HG02981 (cell line): ENCODE data around the gene GSTK1.
"Not testable (repeated sequence)": the region's sequence is repeated elsewhere in the genome, so short reads cannot be mapped to it uniquely, and the experiment has no call there.

Source experiments
- ATAC-seq: cut with Tn5 transposase; IDR thresholded peaks from one replicate; pipeline ENCODE4 v1.9.1; 2021; ENCODE audit warnings: mild to moderate bottlenecking, moderate library complexity; ENCODE audit not compliant: unreplicated experiment

Gene GSTK1

DNA sequence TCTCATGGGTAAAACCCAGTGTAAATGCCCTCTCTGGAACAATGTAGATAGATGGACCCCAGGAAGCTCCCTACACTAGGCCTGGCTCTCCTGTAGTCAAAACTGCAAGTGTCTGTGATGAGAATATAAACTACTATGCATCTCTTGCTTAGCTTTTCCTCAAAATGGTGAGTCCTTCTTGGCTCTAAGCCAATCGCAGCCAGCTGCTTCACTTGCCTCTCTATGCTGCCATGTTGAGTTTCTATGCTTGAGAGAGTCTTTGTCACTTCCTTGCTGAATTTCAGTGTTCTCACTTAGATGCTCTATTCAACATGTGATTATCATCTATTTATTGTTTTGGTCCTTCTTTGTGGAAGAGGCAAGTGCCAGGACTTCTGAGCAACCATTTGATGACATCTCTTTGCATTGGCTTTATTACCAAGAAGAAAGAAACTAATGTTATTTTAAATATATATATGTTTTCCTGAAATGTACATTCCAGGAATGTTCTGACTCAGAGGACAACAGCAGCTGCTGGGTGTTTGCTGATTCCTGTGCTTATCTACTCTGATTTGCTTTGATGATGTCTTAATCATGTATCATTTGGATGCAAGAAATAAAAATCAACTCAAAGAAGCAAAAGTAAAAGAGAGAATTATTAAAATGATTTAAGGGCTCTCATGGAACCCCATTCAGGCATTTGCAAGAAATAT is 24.8 kb upstream of the GSTK1 start:
- ATAC-seq, result no peak

DNA sequence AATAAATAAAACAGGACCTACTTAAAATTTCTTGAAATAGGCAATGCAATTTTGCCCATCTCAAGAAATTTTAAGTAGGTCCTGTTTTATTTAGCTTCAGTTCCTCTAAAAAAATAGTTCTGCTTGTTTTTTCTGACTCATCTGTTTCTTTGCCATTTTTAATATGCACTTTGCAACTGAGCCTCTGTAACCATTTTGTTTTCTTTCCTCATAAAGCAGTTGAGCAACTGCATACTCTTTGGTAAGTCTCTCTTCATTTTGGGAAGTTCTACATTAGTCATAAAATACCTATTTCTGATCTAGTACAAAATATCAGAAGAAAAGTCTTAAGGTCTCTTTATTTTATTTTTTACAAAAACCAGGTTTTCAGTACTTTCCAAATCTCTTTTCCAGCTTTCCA is 23.4 kb upstream of the GSTK1 start:
- no peak for ATAC-seq

DNA sequence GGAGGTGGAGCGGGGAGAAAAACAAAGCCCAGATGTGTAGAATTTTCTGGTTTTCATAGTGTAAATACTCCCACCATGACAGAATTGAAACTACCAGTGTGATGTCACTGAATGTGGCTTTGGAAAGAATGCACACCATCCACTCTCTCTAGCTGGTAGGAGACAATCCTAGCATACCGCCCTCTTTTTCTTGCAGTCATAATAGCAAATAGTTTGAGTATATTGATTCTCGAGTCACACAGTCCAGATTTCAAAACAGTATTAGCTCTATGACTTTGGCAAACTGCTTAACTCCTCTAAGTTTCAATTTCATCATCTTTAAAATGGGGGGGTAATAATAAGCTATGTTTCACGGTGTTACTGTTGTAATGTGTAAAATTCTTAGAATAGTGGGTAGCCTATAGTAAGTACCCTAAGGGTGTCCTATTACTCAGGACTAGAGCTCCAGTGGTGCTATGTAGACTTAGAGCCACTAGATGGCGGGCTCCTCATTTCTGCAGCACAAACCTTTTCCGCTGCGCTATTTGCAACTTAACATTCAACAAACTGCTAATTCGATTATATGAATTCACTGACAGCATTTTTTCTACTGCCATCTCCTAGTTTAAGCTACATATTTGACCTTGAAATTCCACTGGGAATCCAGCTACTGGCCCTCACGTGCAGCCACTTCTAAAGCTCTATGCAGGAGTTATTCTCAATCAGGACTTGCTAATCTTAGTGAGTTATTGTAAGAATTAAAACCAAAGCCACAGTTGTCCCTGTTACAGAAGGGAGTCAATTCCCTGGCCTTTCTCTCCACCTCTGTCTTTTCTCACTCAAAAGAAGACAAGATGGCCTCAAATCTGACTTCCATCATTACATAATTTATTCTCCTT is 22.7 kb upstream of the GSTK1 start:
- peak; percentile 98 for ATAC-seq

DNA sequence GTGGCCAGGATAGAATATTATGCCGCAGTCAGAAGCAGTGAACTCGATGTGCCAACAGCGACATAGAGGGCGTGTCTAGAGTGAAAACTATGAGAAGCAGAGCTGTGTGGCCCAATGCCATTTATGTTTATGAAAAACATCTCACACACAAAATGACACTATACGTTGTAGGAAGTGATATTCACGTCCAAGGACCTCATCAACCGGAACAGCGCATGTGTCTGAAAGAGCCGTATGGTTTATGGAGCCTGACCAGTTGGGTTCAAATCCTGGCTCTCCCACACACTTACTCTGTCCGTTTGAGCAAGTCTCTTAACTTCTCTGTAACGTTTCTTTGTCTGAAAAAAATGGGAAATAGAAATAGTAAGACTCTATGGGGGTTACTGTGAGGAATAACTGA is 20.9 kb upstream of the GSTK1 start:
- ATAC-seq, result no peak

DNA sequence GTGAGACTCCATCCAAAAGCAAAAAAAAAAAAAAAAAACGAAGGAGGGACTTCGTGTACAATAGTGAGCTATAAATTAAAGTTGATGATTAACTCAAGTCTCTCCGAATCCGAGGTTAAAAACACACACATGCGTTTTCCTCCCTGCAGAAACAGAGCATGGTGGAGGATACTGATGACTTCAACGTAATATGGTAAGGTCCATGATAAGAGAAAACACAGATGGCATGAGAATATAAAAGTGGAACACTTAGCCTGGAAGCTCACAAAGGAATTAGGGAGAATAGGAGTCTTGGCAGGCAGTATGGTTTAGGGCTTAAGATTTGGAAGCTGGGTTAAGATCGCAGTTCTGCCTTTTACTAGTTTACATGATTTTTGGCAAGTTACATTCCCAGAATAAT is 20.1 kb upstream of the GSTK1 start:
- no peak for ATAC-seq

DNA sequence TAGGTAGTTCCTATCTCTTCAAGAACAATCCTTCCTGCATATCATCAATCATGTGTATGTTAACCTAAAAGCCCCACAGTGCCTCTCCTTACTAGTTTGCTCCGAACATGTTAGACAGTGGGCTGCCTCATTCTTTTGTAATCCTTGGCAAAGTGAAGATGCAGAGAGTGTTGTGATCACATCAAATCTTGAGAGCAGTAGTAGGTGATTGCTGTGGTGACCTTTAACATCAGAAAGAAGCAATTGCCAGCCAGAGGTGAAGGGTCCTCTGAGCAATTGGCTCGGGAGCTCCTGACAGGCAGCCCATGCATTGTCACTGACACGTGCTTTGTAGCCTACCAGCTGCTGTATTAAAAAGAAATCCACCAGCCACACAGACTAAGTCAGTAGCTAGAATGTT is 19.6 kb upstream of the GSTK1 start:
- no peak for ATAC-seq

DNA sequence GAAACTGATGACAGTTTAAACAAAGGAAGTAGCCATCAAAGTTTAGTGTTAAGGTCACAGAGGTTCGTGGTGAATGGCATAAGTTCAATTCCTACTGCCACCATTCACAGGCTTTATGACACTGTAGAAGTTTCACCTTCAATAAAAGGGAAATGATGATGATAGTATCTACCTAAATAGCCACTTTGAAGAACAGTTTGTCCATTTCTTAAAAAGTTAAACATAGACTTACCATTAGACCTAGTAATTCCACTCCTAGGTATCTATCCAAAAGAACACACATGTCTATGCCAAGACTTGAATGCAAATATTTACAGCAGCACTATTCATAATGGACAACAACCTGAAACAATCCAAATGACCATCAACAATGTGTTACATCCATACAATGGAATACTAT is 18.9 kb upstream of the GSTK1 start:
- ATAC-seq, result no peak

DNA sequence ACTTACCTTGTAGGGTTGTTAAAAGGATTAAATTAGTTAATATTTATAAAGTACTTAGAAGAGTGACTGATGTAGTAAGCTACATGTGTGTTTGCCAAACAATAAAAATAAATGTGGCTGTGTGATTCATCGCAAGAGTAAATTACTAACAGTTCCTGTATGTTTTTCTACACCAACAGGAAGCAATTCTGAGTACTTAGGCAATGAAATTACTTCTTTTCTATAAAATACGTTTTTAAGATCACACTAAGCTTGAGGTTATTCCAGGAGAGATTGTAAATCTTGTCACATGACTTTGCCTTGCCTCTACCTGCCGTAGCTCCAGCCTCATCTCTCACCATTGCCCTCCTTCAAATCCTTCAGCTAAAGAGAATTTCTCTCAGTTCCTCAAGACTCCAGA is 18.1 kb upstream of the GSTK1 start:
- ATAC-seq, result no peak

DNA sequence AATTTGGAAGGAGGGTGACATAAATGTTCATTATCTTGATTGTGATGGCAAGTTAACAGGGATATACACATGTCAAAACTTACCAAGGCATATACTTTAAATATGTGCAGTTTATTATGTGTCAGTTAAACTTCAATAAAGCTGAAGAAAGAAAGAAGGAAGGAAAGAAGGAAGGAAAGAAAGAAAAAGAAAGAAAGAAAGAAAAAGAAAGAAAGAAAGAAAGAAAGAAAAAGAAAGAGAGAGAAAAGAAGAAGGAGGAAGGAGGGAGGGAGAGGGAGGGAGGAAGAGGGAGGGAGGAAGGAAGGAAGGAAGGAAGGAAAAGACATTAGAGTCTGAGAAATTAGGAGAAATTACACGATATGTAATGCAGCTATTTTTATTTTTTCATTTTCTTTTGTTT is 15.9 kb upstream of the GSTK1 start:
- ATAC-seq, result no peak

DNA sequence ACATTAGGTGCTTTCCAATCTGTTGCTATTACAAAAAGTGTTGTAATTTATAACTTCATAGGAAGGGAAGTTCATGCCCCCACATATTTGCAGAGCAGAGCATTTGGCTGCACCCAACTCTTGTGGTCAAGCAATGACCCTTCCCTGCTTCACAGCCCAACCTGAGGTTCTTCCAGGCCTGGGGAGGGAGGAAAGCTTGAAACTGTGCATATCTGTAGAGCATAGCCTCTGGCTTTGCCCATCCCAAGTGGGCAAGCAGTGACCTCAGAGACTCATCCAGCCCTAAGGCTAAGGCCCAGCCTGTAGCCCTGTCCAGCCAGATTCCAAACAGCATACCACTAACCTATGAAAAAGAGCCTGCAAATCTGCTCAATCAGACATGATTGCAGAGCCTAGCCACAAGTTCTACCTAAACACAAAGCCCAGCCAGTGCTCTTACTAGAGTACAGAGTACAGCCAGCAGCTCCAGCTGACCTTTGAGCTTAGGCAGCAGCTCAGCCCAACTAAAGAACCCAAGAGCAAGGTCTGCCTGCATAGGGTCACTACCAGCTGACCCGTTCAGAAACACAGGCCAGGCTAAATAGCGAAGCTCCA is 14.4 kb upstream of the GSTK1 start:
- no peak for ATAC-seq

DNA sequence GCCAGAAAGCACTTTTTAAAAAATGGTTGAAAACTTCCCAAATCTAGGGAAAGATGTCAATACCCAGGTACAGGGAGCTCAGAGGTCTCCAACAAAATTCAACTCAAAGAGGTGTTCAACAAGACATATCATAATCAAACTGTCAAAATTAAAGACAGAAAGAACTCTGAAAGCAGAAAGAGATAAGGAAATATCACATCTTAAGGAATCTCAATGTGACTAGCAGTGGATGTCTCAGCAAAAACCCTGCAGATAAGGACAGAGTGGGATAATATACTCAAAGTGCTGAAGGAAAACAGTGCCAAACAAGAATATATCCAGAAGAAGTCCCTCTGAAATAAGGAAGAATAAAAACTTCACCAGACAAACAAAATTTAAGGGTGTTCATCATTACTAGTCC is 13.0 kb upstream of the GSTK1 start:
- ATAC-seq, result no peak

DNA sequence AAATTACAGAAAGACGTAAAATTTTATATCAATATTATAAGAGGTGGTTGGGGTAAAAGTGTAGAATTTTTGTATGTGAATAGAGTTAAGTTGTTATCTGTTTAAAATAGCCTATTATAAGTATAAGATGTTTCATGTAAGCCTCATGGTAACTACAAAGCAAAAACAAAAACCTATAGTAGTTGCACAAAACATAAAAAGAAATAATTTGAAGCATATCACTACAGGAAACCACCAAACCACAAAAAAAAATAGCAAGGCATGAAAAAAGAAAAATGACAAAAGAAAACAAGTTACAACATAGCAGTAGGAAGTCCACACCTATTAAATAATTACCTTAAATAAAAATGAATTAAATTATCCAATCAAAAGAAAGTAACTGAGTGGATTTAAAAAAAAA is 12.4 kb upstream of the GSTK1 start:
- ATAC-seq, result no peak

DNA sequence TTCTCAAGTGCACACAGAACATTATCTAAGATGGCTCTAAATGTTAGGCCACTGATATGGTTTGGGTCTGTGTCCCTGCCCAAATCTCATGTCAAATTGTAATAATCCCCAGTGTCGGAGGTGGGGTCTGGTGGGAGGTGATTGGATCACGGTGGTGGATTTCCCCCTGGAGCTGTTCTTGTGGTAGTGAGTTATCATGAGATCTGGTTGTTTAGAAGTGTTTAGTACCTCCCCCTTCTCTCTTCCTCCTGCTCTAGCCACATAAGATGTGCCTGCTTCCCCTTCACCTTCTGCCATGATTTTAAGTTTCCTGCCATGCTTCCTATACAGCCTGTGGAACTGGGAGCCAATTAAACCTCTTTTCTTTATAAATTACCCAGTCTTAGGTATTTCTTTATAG is 11.2 kb upstream of the GSTK1 start:
- ATAC-seq, result no peak

DNA sequence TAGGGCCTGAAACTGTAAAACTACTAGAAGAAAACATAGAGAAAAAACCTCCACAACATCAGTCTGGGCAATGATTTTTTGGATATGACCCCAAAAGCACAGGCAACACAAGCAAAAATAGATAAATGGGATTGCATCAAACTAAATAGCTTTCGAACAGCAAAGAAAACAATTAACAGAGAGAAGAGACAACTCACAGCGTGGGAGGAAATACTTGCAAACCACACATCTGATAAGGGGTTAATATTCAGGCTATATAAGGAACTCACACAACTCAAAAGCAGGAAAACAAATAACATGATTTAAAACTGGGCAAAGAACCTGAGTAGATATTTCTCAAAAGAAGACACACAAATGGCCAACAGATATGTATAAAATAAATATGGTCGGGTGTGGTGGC is 7.7 kb upstream of the GSTK1 start:
- no peak for ATAC-seq

DNA sequence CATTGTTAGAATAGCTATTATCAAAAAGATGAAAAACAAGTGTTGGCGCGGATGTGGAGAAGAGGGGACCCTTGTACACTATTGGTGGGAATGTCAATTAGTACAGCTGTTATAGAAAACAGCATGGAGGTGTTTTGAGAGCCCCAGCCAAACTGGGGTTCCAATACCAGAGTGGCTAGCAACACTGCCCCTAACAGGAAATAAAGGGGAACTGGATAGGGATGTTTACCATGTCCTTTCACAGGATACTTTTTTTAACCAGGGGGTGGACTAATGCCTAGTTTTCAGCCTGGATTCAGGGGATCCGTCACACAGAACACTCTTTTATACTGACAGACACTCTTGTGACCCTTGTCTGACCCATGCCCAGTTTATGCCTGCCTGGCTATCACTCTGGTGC is 6.9 kb upstream of the GSTK1 start:
- no peak for ATAC-seq

DNA sequence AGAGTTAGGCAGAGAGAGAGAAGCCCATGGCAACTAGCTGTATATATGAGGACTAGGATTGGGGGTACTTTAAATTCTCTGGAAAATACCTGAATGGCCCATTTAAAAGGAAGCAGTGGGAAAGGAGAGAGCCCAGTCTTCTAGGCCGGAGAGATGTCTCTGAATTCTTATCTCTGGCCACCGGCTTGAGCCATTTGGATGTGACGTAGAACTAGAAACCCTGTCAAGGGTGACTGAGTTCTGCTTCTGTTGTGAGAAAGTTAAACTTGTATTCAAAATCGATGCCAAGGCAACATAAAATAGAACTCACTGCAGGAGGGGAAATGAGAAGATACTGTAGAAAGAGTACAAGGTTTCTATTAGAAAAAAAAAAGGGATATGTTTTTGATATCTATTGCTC is 6.3 kb upstream of the GSTK1 start:
- peak; percentile 74 for ATAC-seq

DNA sequence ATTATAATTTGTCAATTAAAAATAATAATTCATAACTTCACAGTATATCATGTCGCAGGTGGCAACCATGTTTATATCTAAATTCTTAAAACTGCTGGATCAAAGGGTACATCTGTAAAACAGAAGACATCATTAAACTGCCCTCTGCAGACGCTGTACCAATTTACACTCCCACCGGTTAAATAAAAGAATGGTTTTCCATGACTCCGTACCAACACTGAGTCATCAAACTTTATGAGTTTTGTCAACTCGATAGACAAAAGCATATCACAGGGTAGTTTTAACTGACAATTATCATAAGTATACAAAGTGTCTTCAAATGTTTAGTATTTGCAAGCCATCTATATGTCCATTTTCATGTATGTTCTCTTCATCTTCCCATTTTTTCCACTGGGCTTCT is 5.7 kb upstream of the GSTK1 start:
- ATAC-seq, result no peak

DNA sequence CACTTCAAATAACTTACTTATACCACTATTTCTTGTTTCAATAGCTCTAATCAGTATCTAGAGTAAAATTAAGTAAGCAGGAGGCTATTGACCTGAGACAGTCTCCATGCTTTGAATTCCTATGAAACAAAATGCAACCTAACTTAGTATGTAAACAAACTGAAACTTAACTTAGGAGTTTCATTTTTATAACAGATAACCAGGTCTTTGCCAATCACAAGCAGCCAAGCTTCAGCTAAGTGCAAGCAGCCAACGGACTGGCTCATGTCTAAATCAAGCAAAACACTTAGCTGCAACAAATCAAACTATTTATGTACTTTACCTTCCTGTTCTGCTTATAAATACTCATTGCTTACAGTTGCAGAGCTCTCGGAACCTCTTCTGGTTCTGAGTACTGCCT is 4.4 kb upstream of the GSTK1 start:
- peak; percentile 29 for ATAC-seq

DNA sequence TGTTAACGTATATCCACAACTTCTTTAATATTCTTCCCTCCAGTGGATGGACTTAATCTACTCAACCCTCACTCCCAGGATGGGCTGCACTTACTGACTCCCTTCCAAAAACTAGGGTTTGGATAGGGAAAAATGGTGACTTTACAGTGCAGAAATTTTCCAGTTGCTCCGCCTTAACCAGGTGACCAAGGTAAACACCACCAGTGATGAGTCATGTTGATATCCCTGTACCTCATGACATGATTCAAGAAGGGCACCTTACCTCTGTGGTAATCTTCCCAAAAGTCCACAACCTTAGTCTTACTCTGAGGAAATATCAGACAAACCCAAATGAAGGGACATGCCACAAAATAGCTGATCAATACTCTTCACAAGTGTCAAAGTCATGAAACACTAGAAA is 3.5 kb upstream of the GSTK1 start:
- ATAC-seq, result no peak

DNA sequence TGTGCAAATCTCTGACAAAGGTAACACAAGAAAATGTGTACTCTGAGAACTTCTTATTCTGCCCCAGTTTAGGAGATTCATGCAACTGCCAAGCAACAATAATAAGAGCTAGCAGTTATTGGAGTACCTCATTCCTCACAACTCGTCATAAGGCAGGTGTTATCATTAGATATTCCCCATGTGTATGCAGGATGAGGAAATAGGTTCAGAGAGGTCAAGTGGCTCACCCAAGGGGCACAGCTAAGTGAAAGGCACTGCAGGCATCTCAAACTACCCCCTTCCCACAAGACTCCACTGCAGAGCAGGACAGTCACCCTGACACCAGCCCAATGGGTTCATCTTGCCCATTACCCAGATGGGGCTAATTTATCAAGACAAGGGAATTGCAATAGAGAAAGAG is 1.3 kb upstream of the GSTK1 start:
- no peak for ATAC-seq

DNA sequence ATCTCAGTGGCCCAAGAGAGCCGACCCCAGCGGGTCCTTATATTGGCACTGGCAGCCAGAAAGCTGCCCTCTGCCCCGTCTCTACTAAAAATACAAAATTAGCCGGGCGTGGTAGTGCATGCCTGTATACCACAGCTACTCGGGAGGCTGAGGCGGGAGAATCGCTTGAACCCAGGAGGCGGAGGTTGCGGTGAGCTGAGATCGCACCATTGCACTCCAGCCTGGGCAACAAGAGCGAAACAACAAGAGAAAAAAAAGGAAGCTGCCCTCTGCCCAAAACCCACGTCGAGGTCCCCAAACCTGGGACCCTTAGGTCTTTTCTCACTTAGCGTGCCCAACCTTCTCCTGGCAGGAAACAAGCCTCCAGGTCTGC is 941 bp downstream of the GSTK1 start:
- not testable (repeated sequence) for ATAC-seq

DNA sequence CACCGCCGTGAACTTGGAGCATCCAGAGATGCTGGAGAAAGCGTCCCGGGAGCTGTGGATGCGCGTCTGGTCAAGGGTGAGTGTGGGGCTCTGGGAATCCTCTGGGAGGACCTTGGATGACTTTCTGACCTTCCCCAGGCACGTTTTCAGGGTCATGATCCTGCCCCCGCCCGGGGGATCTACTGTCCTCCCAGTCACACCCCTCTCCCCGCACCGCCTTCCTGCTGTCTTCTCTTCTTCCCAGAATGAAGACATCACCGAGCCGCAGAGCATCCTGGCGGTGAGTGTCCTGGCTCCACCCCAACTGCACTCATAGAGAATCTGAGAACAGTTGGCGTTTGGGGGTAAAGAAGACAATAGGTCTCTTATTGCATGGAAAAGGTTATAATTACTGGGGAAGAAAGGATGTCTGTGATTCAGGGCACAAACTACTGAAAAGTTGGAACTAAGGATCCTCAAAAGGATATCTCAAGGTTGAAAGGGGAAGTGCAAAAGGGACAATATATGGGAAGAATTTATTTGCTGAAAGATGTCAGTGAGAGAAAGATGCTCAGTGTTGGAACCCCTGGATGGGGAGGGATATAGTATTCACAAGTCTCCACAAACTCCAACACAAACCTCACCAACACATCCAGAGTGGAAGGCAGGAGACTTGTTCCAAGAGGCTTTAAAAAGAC is 1.9 kb downstream of the GSTK1 start:
- ATAC-seq, result no peak
